OCI-M2 (cell line): ENCODE results near the gene CAAP1.
"Not testable (repeated sequence)": the region's sequence is repeated elsewhere in the genome, so short reads cannot be mapped to it uniquely, and the experiment has no call there.

ENCODE experiments used
- DNase-seq: peaks from one replicate; lab custom pipeline; 2025; ENCODE audit not compliant: unreplicated experiment; lab: John Stamatoyannopoulos, UW

The CAAP1 gene, protein sequence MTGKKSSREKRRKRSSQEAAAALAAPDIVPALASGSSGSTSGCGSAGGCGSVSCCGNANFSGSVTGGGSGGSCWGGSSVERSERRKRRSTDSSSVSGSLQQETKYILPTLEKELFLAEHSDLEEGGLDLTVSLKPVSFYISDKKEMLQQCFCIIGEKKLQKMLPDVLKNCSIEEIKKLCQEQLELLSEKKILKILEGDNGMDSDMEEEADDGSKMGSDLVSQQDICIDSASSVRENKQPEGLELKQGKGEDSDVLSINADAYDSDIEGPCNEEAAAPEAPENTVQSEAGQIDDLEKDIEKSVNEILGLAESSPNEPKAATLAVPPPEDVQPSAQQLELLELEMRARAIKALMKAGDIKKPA

GRCh38 chr9:26892251-26893029 is at the start of gene CAAP1:
Gene CAAP1 (minus strand): TSS chr9:26892802. CDS start chr9:26892715, 87 bp downstream.
- DNase-seq, result peak; percentile 59

- no peak for DNase-seq
Measured at GRCh38 chr9:26940779-26941178, 48.2 kb upstream of the CAAP1 start.

DNA sequence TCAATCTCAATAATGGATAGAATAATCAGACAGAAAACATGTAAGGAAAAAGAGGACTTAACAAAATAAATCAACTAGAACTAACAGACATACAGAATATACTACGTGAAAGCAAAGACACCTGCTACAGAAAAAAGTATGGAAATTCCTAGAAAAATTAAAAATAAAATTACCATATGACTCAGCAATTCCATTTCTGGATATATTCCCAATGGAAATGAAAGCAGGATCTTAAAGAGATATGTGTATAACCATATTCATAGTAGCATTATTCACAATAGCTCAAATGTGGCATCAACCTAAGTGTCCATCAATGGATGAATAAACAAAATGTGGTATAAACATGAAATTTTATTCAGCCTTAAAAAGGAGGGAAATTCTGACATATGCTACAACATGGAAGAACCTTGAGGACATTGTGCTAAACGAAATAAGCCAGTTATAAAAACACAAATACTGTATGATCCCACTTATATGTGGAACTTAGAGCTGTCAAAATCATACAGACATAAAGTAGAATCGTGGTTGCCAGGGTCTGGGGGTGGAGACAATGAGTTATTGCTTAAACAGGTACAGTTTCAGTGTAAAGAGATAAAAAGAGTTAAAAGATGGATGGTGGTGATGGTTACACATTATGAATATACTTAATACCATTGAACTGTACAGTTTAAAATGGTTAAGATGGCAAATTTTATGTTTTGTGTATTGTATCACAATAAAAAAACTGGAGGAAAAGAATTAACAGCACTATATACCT is 47.5 kb upstream of the CAAP1 start:
- no peak for DNase-seq

DNA sequence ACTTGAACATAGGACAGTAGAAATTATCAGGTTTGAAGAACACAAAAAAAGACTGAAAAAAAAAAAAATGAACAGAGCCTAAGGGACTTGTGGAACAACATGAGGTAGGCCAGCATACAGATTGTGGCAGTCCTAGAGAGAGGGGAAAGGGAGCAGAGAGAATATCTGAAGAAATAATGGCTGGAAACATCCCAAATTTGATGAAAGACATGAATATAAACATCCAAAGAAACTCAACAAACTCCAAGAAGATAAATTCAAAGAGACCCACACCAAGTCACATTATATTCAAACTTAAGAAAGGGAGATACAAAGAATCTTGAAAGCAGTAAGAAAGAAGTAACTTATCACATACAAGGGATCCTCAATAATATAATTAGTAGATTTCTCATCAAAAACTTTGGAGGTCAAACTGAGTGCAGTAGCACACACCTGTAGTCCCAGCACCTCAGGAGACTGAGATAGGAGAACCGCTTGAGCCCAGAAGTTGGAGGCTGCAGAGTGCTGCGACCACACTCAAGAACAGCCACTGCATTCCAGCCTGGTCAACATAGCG is 45.3 kb upstream of the CAAP1 start:
- DNase-seq, result no peak

DNA sequence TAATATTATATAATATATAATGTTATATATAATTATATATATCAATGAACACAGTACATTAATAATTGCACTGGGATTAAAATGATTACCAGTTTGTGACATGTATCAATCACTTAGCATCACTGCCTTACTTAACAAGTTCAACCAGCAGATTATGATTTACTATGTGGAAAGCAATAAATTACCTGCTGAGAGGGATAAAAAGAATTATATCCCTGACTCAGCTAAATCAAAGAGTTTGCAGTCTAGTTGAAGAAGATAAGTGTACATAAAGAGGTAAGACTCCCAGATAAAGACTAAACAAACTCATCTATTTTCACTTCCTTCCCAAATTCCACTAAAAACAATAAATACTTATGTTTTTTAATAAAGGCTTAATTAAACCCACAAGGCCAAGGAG is 43.2 kb upstream of the CAAP1 start:
- no peak for DNase-seq

DNA sequence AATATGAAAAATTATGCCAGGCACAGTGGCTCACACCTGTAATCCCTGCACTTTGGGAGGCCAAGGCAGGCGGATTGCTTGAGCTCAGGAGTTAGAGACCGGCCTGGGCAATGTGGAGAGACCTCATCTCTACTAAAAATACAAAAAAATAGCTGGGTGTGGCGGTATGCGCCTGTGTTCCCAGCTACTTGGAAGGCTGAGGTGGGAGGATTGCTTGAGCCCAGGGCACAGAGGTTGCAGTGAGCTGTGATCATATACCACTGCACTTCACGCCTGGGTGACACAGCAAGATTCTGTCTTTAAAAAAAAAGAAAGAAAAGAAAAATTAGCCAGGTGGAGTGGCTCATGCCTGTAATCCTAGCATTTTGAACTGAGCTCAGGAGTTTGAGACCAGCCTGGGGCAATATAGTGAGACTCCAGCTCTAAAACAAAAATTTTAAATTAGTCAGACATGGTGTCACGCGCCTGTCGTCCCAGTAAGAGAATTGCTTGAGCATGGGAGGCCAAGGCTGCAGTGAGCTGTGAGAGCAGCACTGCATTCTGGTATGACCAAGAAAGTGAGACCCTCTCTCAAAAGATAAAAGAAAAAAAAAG is 36.4 kb upstream of the CAAP1 start:
- DNase-seq, result no peak

GRCh38 chr9:26925609-26926008 is 33.0 kb upstream of the CAAP1 start:
- no peak for DNase-seq

GRCh38 chr9:26919698-26920097 is 27.1 kb upstream of the CAAP1 start:
- no peak for DNase-seq

DNA sequence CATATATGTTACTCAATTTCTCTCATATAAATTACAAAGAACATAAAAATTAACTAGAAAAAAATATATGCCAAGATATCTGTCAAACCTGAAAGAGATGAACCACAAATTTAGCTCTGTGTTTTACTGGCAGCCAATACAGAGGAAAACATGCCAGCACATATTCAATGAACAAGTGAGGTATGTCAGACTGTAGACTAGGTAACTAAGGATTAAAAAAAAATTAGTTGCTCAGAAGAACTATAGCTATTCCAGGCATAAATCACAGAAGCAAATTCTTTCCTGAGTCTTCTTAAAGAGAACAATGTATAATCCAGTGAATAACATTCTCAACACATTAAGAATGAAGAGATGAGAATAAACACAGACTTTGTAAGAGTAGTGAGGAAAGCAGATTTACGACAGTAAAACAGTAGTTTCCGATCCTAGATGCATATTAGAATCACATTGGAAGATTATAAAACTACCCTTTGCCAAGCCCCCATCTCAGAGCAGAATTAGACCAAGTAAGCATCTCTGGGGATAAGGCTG is 20.6 kb upstream of the CAAP1 start:
- no peak for DNase-seq

DNA sequence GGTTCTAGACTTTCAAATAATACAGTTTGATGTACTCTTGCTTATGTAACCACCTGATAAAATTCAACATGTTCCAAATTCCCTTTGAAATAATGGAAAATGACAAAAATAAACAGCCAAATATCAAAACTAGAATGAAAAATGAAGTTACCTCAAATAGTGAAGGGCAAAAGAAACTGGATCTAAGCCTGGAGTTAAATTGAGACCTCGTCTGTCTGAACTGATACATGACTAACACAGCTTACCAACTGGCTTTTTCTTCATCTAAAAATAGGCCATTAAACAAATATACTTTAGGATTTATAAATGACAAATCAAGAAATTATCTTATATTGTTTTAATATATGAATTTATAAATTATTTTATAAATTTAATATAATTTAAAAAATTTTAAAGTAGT is 12.1 kb upstream of the CAAP1 start:
- DNase-seq, result no peak

DNA sequence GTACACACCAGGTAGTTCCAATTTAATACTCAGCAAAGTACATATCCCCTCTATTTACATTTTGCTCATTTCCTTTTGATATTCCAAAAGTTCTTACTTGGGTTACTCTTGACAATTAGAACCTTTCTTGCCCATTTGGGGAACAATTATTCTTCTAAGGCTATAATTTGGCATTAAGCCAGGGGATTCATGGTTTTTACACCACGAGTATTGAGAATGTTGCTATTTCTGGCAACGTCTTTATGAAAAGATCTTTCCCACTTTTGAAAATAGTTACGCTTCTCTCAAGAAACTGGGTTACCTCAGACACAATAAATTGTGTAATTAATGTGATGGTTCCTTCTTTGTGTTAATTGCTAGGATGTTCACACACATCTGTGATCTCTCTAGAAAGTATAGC is 11.5 kb upstream of the CAAP1 start:
- DNase-seq, result no peak

- DNase-seq, result no peak
Measured at GRCh38 chr9:26893030-26893676, 551 bp upstream of the CAAP1 start.

GRCh38 chr9:26891726-26892125 is 876 bp downstream of the CAAP1 start:
- DNase-seq, result no peak

DNA sequence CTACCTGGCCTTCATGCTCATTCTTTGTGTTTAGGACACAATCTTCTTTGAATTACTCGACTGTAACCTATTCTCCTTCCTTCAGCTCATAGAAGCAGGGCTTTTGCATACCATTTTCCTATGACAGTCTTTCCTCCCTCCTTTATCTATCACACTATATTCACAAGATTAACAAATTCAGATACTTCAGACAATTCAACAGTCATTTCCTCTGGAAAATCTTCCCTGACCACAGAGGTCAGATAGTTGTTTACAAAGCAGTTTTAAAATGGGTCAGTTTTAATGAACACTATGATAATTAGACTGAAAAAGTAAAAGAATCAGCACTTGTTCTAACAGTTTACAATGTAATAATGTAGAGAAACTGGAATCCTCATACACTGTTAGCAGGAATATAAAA is 4.3 kb downstream of the CAAP1 start:
- DNase-seq, result no peak

DNA sequence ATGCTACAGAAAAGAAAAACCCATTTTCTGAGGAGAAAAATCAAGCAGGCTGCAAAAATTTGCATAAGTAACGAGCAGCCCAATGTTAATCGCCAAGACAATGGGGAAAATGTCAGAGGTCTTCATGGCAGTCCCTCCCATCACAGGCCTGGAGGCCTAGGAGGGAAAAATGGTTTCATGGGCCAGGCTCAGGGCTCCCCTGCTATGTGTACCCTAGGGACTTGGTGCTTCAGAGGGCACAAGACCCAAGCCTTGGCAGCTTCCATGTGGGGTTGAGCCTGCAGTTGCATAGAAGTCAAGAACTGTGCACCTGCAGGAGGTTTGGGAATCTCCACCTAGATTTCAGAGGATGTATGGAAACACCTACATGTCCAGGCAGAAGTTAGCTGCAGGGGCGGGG is 10.4 kb downstream of the CAAP1 start:
- DNase-seq, result no peak

GRCh38 chr9:26880262-26880661 is 12.3 kb downstream of the CAAP1 start:
- DNase-seq, result no peak

- not testable (repeated sequence) for DNase-seq
Measured at GRCh38 chr9:26875155-26875554, 17.4 kb downstream of the CAAP1 start.

DNA sequence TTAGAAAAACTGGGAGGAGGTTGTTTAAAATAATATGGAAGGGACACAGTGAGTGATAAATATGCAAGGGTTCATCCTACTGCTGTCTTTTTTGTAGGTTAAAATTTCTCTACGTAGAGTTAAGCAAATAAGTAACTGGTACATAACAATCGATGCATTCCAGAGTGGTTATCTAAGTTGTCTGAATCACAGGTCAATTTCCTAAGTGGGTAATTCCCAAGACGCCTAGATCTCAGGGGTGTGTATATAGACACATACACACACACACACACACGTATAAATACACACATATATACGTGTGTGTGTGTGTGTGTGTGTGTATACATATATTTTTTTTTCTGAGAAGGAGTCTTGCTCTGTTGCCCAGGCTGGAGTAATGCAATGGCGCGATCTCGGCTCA is 22.3 kb downstream of the CAAP1 start:
- no peak for DNase-seq

- DNase-seq, result no peak
Measured at GRCh38 chr9:26863074-26863473, 29.5 kb downstream of the CAAP1 start.

- no peak for DNase-seq
Measured at GRCh38 chr9:26856413-26857032, 36.1 kb downstream of the CAAP1 start.
